GM12872 (cell line): ENCODE measurements around the gene BRMS1L.
A peak's percentile ranks its signal among the peaks of the same experiment; 100 is the strongest.

Experiments used
- TF ChIP-seq, protein P1 (sequence below): IDR thresholded peaks from 3 replicates; pipeline ENCODE4 v1.5.1; 2011; ENCODE audit warnings: low read depth, mild to moderate bottlenecking, low read length, moderate library complexity; ENCODE audit not compliant: insufficient read depth

The BRMS1L gene

DNA sequence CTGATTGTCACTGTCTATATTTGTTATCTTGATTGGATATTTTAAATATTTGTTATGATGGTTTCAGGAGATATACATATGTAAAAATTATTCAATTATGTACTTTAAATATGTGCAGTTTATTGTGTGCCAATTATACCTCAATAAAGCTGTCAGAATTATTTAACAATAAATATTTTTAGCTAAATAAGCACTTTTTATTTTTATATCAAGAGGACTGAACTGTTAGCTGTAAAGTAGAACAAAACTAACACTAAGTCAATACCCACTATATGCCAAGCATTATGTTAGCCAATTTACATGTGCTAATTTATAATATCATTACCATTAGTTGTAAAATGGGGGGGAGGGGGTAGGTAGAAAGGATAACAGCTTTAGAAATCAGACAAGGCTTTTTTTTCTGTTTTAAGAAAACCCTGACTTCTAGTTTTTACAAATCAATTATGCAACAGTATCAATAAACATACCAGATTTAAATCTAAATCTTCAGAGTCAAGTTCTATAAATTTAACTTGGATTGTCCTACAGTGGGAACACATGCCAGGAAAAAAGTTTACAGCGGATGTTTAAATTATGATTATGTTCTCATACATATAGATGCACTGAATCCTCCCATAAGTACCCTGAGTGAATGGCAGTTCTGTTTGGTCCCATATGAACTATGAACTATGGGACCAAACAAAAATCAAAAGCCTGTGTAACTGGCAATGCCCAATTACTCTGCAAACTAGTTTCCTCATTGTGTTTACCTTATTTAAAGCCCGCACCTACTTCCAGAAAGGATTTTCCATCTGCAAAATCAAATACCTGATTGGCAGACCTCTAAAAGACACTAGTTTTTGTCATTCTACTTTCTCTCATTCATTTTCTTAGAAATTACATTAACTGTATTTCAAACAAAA is 19.9 kb upstream of the BRMS1L start:
- TF ChIP-seq, protein P1, sequence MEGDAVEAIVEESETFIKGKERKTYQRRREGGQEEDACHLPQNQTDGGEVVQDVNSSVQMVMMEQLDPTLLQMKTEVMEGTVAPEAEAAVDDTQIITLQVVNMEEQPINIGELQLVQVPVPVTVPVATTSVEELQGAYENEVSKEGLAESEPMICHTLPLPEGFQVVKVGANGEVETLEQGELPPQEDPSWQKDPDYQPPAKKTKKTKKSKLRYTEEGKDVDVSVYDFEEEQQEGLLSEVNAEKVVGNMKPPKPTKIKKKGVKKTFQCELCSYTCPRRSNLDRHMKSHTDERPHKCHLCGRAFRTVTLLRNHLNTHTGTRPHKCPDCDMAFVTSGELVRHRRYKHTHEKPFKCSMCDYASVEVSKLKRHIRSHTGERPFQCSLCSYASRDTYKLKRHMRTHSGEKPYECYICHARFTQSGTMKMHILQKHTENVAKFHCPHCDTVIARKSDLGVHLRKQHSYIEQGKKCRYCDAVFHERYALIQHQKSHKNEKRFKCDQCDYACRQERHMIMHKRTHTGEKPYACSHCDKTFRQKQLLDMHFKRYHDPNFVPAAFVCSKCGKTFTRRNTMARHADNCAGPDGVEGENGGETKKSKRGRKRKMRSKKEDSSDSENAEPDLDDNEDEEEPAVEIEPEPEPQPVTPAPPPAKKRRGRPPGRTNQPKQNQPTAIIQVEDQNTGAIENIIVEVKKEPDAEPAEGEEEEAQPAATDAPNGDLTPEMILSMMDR = no peak

- TF ChIP-seq, protein P1 = no peak
These were observed 18.8 kb upstream of the BRMS1L start for GRCh38 chr14:35807131-35807961.

DNA sequence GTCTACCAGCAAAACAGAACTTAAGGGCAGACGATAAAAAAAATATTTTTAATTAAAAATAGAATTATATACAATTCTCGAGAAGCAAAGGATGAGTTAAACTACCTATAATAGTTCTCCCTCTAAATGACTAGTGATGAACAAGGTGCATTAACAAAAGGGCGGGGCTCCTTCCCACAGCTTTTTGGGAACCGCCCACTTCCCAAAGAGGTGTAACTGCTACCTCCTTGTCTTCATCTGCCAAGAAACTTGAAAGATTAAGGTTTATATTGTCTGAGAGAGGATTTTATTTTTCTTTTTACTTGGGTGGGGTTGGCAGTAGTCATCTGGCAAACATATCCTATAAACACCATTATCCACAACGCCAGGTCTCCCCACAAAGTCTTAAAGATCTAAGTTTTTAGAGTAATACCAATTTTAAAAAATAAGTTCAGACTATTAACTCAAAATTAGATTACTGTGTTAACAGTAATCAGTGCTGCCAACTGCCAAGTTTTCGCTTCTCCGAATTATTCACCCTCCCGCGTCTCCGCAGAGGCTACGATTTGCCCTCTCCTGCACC is 18.0 kb upstream of the BRMS1L start:
- TF ChIP-seq, protein P1 = no peak

GRCh38 chr14:35808638-35809563 is 17.2 kb upstream of the BRMS1L start, which contains the start of gene RALGAPA1:
Gene RALGAPA1 (minus strand): TSS chr14:35809295. CDS start chr14:35808835, 460 bp downstream.
- TF ChIP-seq, protein P1 = peak; percentile 44; the same call in 2 of the 3 replicates

DNA sequence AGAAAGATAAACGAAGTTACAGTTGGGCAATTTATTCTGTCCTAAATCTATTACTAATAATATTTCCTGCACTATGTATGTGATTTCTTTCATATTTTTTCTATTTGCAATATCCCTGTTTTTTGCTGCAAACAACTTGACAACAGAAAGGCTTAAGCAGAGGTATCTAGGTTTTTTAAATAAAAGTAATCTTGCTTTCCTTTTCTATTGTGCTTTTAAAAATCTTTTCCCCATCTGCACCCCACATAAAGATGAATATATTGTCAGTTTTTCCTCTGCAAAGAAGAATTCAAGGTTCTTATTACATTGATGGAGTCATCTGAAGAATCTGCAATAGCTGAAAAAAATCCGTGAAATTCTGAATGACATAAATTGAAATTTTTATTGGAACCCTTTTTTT is 16.5 kb upstream of the BRMS1L start:
- TF ChIP-seq, protein P1 = no peak

DNA sequence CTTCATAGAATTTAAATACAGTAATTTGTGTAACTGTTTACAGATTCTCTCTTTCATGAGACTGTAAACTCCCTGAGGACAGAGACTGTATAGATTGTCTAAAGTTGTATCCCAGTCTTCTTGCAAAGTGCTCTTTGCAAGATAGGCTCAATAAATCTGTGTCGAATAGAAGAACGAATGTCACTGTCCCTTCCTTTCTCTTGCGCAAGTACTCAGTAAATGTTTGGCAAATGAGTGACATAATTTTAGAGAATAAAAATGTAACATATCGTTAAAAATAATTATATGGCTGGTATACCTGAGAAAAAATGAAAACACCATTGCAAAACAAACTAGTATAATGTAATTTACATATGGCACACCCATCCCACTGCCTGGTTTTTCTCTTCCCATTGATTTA is 15.2 kb upstream of the BRMS1L start:
- TF ChIP-seq, protein P1 = no peak
